ENCODE results near the gene MYCT1.
"Not testable (repeated sequence)": the region's sequence is repeated elsewhere in the genome, so short reads cannot be mapped to it uniquely, and the experiment has no call there.

Gene MYCT1

GRCh38 chr6:152697634-152698033, at the start of gene MYCT1:
Gene MYCT1, plus strand, starts transcription at chr6:152697897. Its CDS starts 6 bp downstream, at chr6:152697903.
- DNase-seq, result no peak

- no peak for DNase-seq
These were observed 49.6 kb upstream of the MYCT1 start for GRCh38 chr6:152648105-152648504.

GRCh38 chr6:152651986-152652385, 45.7 kb upstream of the MYCT1 start:
- no peak for DNase-seq

GRCh38 chr6:152661776-152662175, 35.9 kb upstream of the MYCT1 start:
- DNase-seq, result no peak

- no peak for DNase-seq
These were observed 27.8 kb upstream of the MYCT1 start for GRCh38 chr6:152669895-152670294.

GRCh38 chr6:152671171-152671570, 26.5 kb upstream of the MYCT1 start:
- no peak for DNase-seq

- DNase-seq, result no peak
These were observed 24.5 kb upstream of the MYCT1 start for GRCh38 chr6:152673236-152673635.

GRCh38 chr6:152680151-152680550, 17.5 kb upstream of the MYCT1 start:
- DNase-seq, result no peak

- DNase-seq, result no peak
These were observed 16.7 kb upstream of the MYCT1 start for GRCh38 chr6:152680879-152681517.

- DNase-seq, result no peak
These were observed 15.6 kb upstream of the MYCT1 start for GRCh38 chr6:152682141-152682540.

- DNase-seq, result not testable (repeated sequence)
These were observed 14.8 kb upstream of the MYCT1 start for GRCh38 chr6:152682935-152683334.

GRCh38 chr6:152685819-152686218, 11.9 kb upstream of the MYCT1 start:
- no peak for DNase-seq

- DNase-seq, result no peak
These were observed 2.2 kb upstream of the MYCT1 start for GRCh38 chr6:152695372-152696045.

- no peak for DNase-seq
These were observed 1.2 kb upstream of the MYCT1 start for GRCh38 chr6:152696522-152696921.

- no peak for DNase-seq
These were observed 995 bp downstream of the MYCT1 start for GRCh38 chr6:152698692-152699091.

GRCh38 chr6:152700427-152700826, 2.7 kb downstream of the MYCT1 start:
- no peak for DNase-seq

- no peak for DNase-seq
These were observed 3.6 kb downstream of the MYCT1 start for GRCh38 chr6:152701081-152701862.

- DNase-seq, result no peak
These were observed 4.2 kb downstream of the MYCT1 start for GRCh38 chr6:152701863-152702401.

GRCh38 chr6:152703750-152704149, 6.1 kb downstream of the MYCT1 start:
- not testable (repeated sequence) for DNase-seq

GRCh38 chr6:152705327-152705726, 7.6 kb downstream of the MYCT1 start:
- no peak for DNase-seq

- no peak for DNase-seq
These were observed 18.6 kb downstream of the MYCT1 start for GRCh38 chr6:152716322-152716721.

- no peak for DNase-seq
These were observed 23.3 kb downstream of the MYCT1 start for GRCh38 chr6:152720974-152721373.

- no peak for DNase-seq
These were observed 24.3 kb downstream of the MYCT1 start for GRCh38 chr6:152721956-152722355.

GRCh38 chr6:152723398-152723797, 25.7 kb downstream of the MYCT1 start:
- DNase-seq, result no peak

Data from stimulated activated CD4-positive, alpha-beta T cell treated with anti-CD3 and anti-CD28 coated beads, Interleukin-2, amount 100 ng/mL, for 24 hours (primary cell).